CD4-positive, alpha-beta T cell treated with Interleukin-4 for 1 hour (primary cell): ENCODE results near the gene ZNF471.

Source experiments
- DNase-seq, 2 donors: peaks; one replicate each; pipeline ENCODE4 v3.0.0-alpha.2; 2020 to 2022

Gene ZNF471

DNA sequence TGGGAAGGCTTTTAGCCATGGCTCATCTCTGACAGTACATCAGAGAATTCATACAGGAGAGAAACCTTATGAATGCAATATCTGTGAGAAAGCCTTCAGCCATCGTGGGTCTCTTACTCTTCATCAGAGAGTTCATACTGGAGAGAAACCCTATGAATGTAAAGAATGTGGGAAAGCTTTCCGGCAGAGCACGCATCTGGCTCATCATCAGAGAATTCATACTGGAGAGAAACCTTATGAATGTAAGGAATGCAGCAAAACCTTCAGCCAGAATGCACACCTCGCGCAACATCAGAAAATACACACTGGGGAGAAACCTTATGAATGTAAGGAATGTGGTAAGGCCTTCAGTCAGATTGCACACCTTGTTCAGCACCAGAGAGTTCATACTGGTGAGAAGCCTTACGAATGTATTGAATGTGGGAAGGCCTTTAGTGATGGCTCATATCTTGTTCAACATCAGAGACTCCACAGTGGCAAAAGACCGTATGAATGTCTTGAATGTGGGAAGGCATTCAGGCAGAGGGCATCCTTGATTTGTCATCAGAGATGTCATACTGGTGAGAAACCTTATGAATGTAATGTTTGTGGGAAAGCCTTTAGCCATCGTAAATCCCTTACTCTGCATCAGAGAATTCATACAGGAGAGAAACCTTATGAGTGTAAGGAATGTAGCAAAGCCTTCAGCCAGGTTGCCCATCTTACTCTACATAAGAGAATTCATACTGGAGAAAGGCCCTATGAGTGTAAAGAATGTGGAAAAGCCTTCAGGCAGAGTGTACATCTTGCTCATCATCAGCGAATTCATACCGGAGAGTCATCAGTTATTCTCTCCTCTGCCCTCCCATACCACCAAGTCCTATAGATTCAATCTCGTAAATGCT is 70.3 kb downstream of the ZNF471 start:
- no peak for DNase-seq
